CD4-positive, CD25-positive, alpha-beta regulatory T cell (primary cell): ENCODE measurements around the gene MED12L. TPM values are rescaled to one million over a fixed set of nuclear protein-coding genes. Genes with fewer than 3 reads are reported as not detected.

Source experiments
- ATAC-seq, 2 donors: fragments of 150-1000 bp; cut with Tn5 transposase; one replicate each; pipeline ENCODE4 v1.10.0; 2021; ENCODE audit warnings: low read depth in 2 of 2, moderate number of reproducible peaks in 2 of 2, moderate library complexity in 1 of 2
- DNase-seq, 3 donors: peaks; one replicate each; pipeline versions ENCODE4 v3.0.0 to v3.0.0-alpha.2; 2012 to 2022; ENCODE audit warnings: mixed read lengths in 1 of 3
- H3K27ac ChIP-seq: one replicate; pipeline ENCODE4 v1.7.0; 2013; ENCODE audit warnings: mild to moderate bottlenecking, low read length; ENCODE audit not compliant: insufficient read depth, poor library complexity, severe bottlenecking
- H3K27me3 ChIP-seq: one replicate; pipeline ENCODE4 v1.7.0; 2013; ENCODE audit warnings: low read length; ENCODE audit not compliant: control insufficient read depth, insufficient read depth
- H3K36me3 ChIP-seq: one replicate; pipeline ENCODE4 v1.7.0; 2013; ENCODE audit warnings: mild to moderate bottlenecking, low read length, moderate library complexity; ENCODE audit not compliant: control insufficient read depth, insufficient read depth
- H3K4me1 ChIP-seq: 2 replicates; pipeline ENCODE4 v1.7.0; 2013; ENCODE audit warnings: mild to moderate bottlenecking, low read length; ENCODE audit not compliant: insufficient read depth, control insufficient read depth, poor library complexity, severe bottlenecking
- H3K4me3 ChIP-seq: one replicate; pipeline ENCODE4 v1.7.0; 2013; ENCODE audit warnings: low read depth, mild to moderate bottlenecking, low read length, moderate library complexity
- H3K9me3 ChIP-seq, 2 experiments: 1 replicate in 1 of 2; 2 replicates in 1 of 2; pipeline ENCODE4 v1.7.0; 2013; ENCODE audit warnings: low read length in 2 of 2, mild to moderate bottlenecking in 1 of 2, moderate library complexity in 1 of 2; ENCODE audit not compliant: control insufficient read depth in 2 of 2
- H3K27ac Mint-ChIP-seq, 3 donors: one replicate each; pipeline ENCODE4 v1.8.0; 2020 to 2022; ENCODE audit warnings: mild to moderate bottlenecking in 3 of 3, mixed read lengths in 3 of 3, moderate library complexity in 2 of 3
- H3K27me3 Mint-ChIP-seq: one replicate; pipeline ENCODE4 v1.8.0; 2022; ENCODE audit warnings: mild to moderate bottlenecking, mixed read lengths
- H3K36me3 Mint-ChIP-seq: one replicate; pipeline ENCODE4 v1.8.0; 2020; ENCODE audit warnings: mixed read lengths
- H3K4me1 Mint-ChIP-seq, 4 donors: one replicate each; pipeline ENCODE4 v1.8.0; 2020 to 2022; ENCODE audit warnings: mixed read lengths in 4 of 4, mild to moderate bottlenecking in 1 of 4
- H3K4me3 Mint-ChIP-seq, 4 donors: one replicate each; pipeline ENCODE4 v1.8.0; 2020 to 2022; ENCODE audit warnings: mild to moderate bottlenecking in 4 of 4, mixed read lengths in 4 of 4, moderate library complexity in 3 of 4
- H3K9me3 Mint-ChIP-seq, 7 donors: one replicate each; pipeline ENCODE4 v1.8.0; 2020 to 2022; ENCODE audit warnings: mixed read lengths in 7 of 7, mild to moderate bottlenecking in 3 of 7, moderate library complexity in 2 of 7
- polyA plus RNA-seq, 4 donors: library from polyadenylated mRNA; unstranded; fragments of 300-500 nt; fragmentation: Illumina TruSeq; gene quantifications; one replicate each; pipeline ENCODE4 v1.2.3, GENCODE V29; 2021
- total RNA-seq: library from RNA; stranded (reverse); gene quantifications from one replicate; pipeline ENCODE4 v1.2.3, GENCODE V29; 2022

The MED12L gene
- total and polyA plus RNA-seq, 5 donors from 2014 or later: 2.7 TPM; not detected in 4

GRCh38 chr3:151278230-151278629, 192.8 kb downstream of the MED12L start, which contains the start of gene P2RY14:
Gene P2RY14, minus strand, starts transcription at chr3:151278542. Its CDS starts 64,226 bp downstream, at chr3:151214316.
- Histone ChIP-seq H3K4me3 (peak within 1 kb of the TSS; percentile 54), H3K27me3 (no peaks in the 10 kb centered on the region), H3K36me3 (no peaks in the 10 kb centered on the region), H3K27ac (no peak within 1 kb of the TSS), H3K4me1 (peaks cover 6% of the 10 kb centered on the region), H3K9me3 (no peaks in the 10 kb centered on the region)
- no peak for ATAC-seq
- no peaks in the 10 kb centered on the region for H3K27me3 Mint-ChIP-seq
- peak within 1 kb of the TSS; percentile 4 to 73 (median 12) for H3K27ac Mint-ChIP-seq
- no peak for DNase-seq
- peaks cover 0 to 1% (median 0%) of the 10 kb centered on the region in 7 donors for H3K9me3 Mint-ChIP-seq
- H3K4me3 Mint-ChIP-seq: no peak within 1 kb of the TSS
- peaks cover 0 to 19% (median 11%) of the 10 kb centered on the region in 4 donors for H3K4me1 Mint-ChIP-seq
- no peaks in the 10 kb centered on the region for H3K36me3 Mint-ChIP-seq

GRCh38 chr3:151281671-151282324, 196.3 kb downstream of the MED12L start:
- Histone ChIP-seq H3K9me3 (no peaks in the 10 kb centered on the region), H3K4me1 (peaks cover 2% of the 10 kb centered on the region), H3K36me3 (no peaks in the 10 kb centered on the region), H3K4me3 (no peak overlapping the region), H3K27ac (no peak overlapping the region), H3K27me3 (peaks cover 2% of the 10 kb centered on the region)
- no peaks in the 10 kb centered on the region for H3K36me3 Mint-ChIP-seq
- H3K9me3 Mint-ChIP-seq: no peaks in the 10 kb centered on the region
- ATAC-seq (no peak), DNase-seq (no peak)
- H3K4me3 Mint-ChIP-seq: no peak overlapping the region
- no peak overlapping the region for H3K27ac Mint-ChIP-seq
- peaks cover 6% of the 10 kb centered on the region for H3K27me3 Mint-ChIP-seq
- peaks cover 0 to 10% (median 3%) of the 10 kb centered on the region in 4 donors for H3K4me1 Mint-ChIP-seq

GRCh38 chr3:151282921-151283320, 197.5 kb downstream of the MED12L start:
- Histone ChIP-seq H3K4me3 (no peak overlapping the region), H3K27me3 (peaks cover 2% of the 10 kb centered on the region), H3K9me3 (no peaks in the 10 kb centered on the region), H3K4me1 (no peaks in the 10 kb centered on the region), H3K27ac (no peak overlapping the region), H3K36me3 (no peaks in the 10 kb centered on the region)
- Mint-ChIP-seq H3K27ac (no peak overlapping the region), H3K27me3 (peaks cover 10% of the 10 kb centered on the region), H3K4me1 (peaks cover 0 to 8% (median 2%) of the 10 kb centered on the region in 4 donors), H3K36me3 (no peaks in the 10 kb centered on the region), H3K4me3 (no peak overlapping the region), H3K9me3 (no peaks in the 10 kb centered on the region)
- DNase-seq (peak in 2 of 3 donors; percentile 64 to 79), ATAC-seq (peak; percentile 43 to 49)

GRCh38 chr3:151283387-151283786, 197.9 kb downstream of the MED12L start:
- ATAC-seq (no peak), DNase-seq (no peak)
- H3K4me3 Mint-ChIP-seq: no peak overlapping the region
- Histone ChIP-seq H3K4me3 (no peak overlapping the region), H3K27me3 (peaks cover 2% of the 10 kb centered on the region), H3K9me3 (no peaks in the 10 kb centered on the region), H3K4me1 (no peaks in the 10 kb centered on the region), H3K36me3 (no peaks in the 10 kb centered on the region), H3K27ac (no peak overlapping the region)
- H3K27ac Mint-ChIP-seq: no peak overlapping the region
- H3K4me1 Mint-ChIP-seq: peaks cover 0 to 5% (median 1%) of the 10 kb centered on the region in 4 donors
- peaks cover 10% of the 10 kb centered on the region for H3K27me3 Mint-ChIP-seq
- H3K9me3 Mint-ChIP-seq: no peaks in the 10 kb centered on the region
- no peaks in the 10 kb centered on the region for H3K36me3 Mint-ChIP-seq

GRCh38 chr3:151283907-151284461, 198.5 kb downstream of the MED12L start:
- H3K27me3 Mint-ChIP-seq: peaks cover 14% of the 10 kb centered on the region
- H3K4me1 Mint-ChIP-seq: peaks cover 0 to under 1% (median 0%) of the 10 kb centered on the region in 4 donors
- peak overlapping the region in 1 of 3 donors; percentile 58 for H3K27ac Mint-ChIP-seq
- no peak overlapping the region for H3K27ac ChIP-seq
- H3K4me3 ChIP-seq: no peak overlapping the region
- no peaks in the 10 kb centered on the region for H3K9me3 Mint-ChIP-seq
- H3K36me3 Mint-ChIP-seq: no peaks in the 10 kb centered on the region
- peak in 1 of 3 donors; percentile 53 for DNase-seq
- H3K27me3 ChIP-seq: peaks cover 2% of the 10 kb centered on the region
- H3K36me3 ChIP-seq: no peaks in the 10 kb centered on the region
- no peak overlapping the region for H3K4me3 Mint-ChIP-seq
- no peak for ATAC-seq
- H3K4me1 ChIP-seq: no peaks in the 10 kb centered on the region
- H3K9me3 ChIP-seq: no peaks in the 10 kb centered on the region

- no peak overlapping the region for H3K4me3 Mint-ChIP-seq
- peaks cover 15% of the 10 kb centered on the region for H3K27me3 Mint-ChIP-seq
- Histone ChIP-seq H3K36me3 (no peaks in the 10 kb centered on the region), H3K4me3 (no peak overlapping the region), H3K4me1 (no peaks in the 10 kb centered on the region), H3K9me3 (no peaks in the 10 kb centered on the region), H3K27ac (no peak overlapping the region), H3K27me3 (peaks cover 4% of the 10 kb centered on the region)
- no peaks in the 10 kb centered on the region for H3K4me1 Mint-ChIP-seq
- DNase-seq: no peak
- no peak for ATAC-seq
- H3K9me3 Mint-ChIP-seq: no peaks in the 10 kb centered on the region
- no peaks in the 10 kb centered on the region for H3K36me3 Mint-ChIP-seq
- no peak overlapping the region for H3K27ac Mint-ChIP-seq
Observed at GRCh38 chr3:151285940-151286339, 200.5 kb downstream of the MED12L start.

GRCh38 chr3:151289445-151289844, 204.0 kb downstream of the MED12L start:
- H3K27ac Mint-ChIP-seq: no peak overlapping the region
- no peak overlapping the region for H3K4me3 ChIP-seq
- no peak for DNase-seq
- no peaks in the 10 kb centered on the region for H3K9me3 Mint-ChIP-seq
- H3K36me3 ChIP-seq: no peaks in the 10 kb centered on the region
- no peaks in the 10 kb centered on the region for H3K9me3 ChIP-seq
- no peak overlapping the region for H3K4me3 Mint-ChIP-seq
- peaks cover 6% of the 10 kb centered on the region for H3K27me3 ChIP-seq
- H3K4me1 Mint-ChIP-seq: no peaks in the 10 kb centered on the region
- H3K27ac ChIP-seq: no peak overlapping the region
- ATAC-seq: no peak
- H3K27me3 Mint-ChIP-seq: peaks cover 19% of the 10 kb centered on the region
- H3K36me3 Mint-ChIP-seq: no peaks in the 10 kb centered on the region
- H3K4me1 ChIP-seq: no peaks in the 10 kb centered on the region

GRCh38 chr3:151290673-151291072, 205.2 kb downstream of the MED12L start:
- Histone ChIP-seq H3K27ac (no peak overlapping the region), H3K4me3 (no peak overlapping the region), H3K9me3 (no peaks in the 10 kb centered on the region), H3K27me3 (peaks cover 11% of the 10 kb centered on the region), H3K36me3 (no peaks in the 10 kb centered on the region), H3K4me1 (no peaks in the 10 kb centered on the region)
- no peak for ATAC-seq
- Mint-ChIP-seq H3K27me3 (peaks cover 19% of the 10 kb centered on the region), H3K9me3 (no peaks in the 10 kb centered on the region), H3K4me1 (no peaks in the 10 kb centered on the region), H3K27ac (no peak overlapping the region), H3K4me3 (no peak overlapping the region), H3K36me3 (no peaks in the 10 kb centered on the region)
- no peak for DNase-seq
